ENCODE measurements around the gene DMRTC1B.
"Not testable (repeated sequence)": the region's sequence is repeated elsewhere in the genome, so short reads cannot be mapped to it uniquely, and the experiment has no call there.

DNA sequence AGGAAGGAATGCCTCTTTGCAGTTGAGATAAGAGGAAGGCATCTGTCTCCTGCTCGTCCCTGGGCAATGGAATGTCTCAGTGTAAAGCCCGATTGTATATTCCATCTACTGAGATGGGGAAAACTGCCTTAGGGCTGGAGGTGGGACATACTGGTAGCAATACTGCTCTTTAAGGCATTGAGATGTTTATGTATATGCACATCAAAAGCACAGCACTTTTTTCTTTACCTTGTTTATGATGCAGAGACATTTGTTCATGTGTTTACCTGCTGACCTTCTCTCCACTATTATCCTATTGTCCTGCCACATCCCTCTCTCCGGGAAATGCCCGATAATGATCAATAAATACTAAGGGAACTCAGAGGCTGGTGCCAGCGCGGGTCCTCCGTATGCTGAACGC lies 43.1 kb upstream of the DMRTC1B start:
- not testable (repeated sequence) for TF ChIP-seq POLR2AphosphoS5, POLR2A, TAF1, SPI1 (IDR thresholded peaks at IDR 0.05; ENCODE audit: low read depth, low read length)
